Prostate gland (tissue), 2 donors: Measurements from ENCODE around the gene PAPPA. TPM values are rescaled to one million over a fixed set of nuclear protein-coding genes. Genes with fewer than 3 reads are reported as not detected.

ENCODE experiments used
- DNase-seq: peaks from one replicate; pipeline ENCODE4 v3.0.0-alpha.2; 2019; ENCODE audit warnings: low spot score
- H3K27ac ChIP-seq, 2 donors: fragments of 200-600 bp; sonication (generic); 2 replicates each; pipeline ENCODE4 v1.5.1; 2017 to 2019
- H3K27me3 ChIP-seq: fragments of 200-600 bp; sonication (generic); replicated peaks from 2 replicates; pipeline ENCODE4 v1.5.1; 2019; ENCODE audit not compliant: insufficient read depth
- H3K36me3 ChIP-seq, 2 donors: fragments of 200-600 bp; sonication (generic); 1 replicate in 1 of 2; 2 replicates in 1 of 2; pipeline versions ENCODE4 v1.5.1 to v1.8.1; 2017 to 2019
- H3K4me1 ChIP-seq: fragments of 200-600 bp; sonication (generic); replicated peaks from 2 replicates; pipeline ENCODE4 v1.5.1; 2019
- H3K4me3 ChIP-seq, 2 donors: fragments of 200-600 bp; sonication (generic); 2 replicates each; pipeline ENCODE4 v1.5.1; 2017 to 2019
- H3K9me3 ChIP-seq: fragments of 200-600 bp; sonication (generic); 2 replicates; pipeline ENCODE4 v1.5.1; 2017
- POLR2A ChIP-seq: fragments of 450-650 bp; IDR thresholded peaks from one replicate; pipeline ENCODE4 v1.6.1; 2016; ENCODE audit warnings: antibody characterized with exemption, mild to moderate bottlenecking
- POLR2AphosphoS5 ChIP-seq: sonication (generic); formaldehyde crosslinking; IDR thresholded peaks from one replicate; pipeline ENCODE4 v1.6.1; 2017; ENCODE audit warnings: antibody characterized with exemption
- WGBS: methylation state at CpG from one replicate; pipeline ENCODE4 v1.1.5; 2018; 5-methylcytosine and 5-hydroxymethylcytosine counted together
- intact Hi-C: fragments of 100-400 bp; cut with DNase I; formaldehyde crosslinking; loops from one replicate; pipeline ENCODE4 v1.14.2; 2022
- total RNA-seq, 2 donors: library from RNA; depleted of rRNA; stranded (reverse); fragments of >200 nt; gene quantifications; one replicate each; pipeline ENCODE4 v1.1.0, GENCODE V29; 2016
- TF ChIP-seq, protein P1 (sequence below), 4 experiments: fragments of 200-600 bp in 2 of 4; fragments of 450-650 bp in 2 of 4; sonication (generic) in 2 of 4; IDR thresholded peaks; 1 replicate in 3 of 4; 2 replicates in 1 of 4; pipeline ENCODE4 v1.5.1; 2016 to 2019; ENCODE audit warnings: antibody characterized with exemption in 4 of 4, mild to moderate bottlenecking in 2 of 4, moderate library complexity in 2 of 4

Gene PAPPA
- total RNA-seq, 2 donors from 2014 or later: 0.27 to 1.8 TPM

DNA sequence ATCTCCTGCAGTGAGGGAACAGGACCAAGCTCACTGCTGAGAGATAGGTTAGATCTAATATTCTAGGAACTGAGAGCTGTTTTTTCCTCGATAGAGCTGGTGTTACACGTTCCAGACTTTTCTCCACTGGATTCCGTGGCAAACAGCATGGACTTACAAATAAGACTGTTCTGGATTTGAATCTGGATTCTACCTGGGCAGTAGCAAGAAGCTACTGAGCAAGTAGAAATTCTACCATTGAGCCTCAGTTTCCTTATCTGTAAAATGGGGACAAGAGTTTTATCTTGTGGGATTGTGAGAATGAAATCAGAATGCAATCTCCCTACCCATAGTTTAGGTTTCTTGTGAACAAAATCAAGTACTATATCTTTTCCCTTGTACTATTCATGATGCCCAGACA, 294.8 kb downstream of the PAPPA start:
- 83% methylated on average over 3 of the region's 3 CpGs for WGBS
- H3K27ac ChIP-seq: no peak overlapping the region

DNA sequence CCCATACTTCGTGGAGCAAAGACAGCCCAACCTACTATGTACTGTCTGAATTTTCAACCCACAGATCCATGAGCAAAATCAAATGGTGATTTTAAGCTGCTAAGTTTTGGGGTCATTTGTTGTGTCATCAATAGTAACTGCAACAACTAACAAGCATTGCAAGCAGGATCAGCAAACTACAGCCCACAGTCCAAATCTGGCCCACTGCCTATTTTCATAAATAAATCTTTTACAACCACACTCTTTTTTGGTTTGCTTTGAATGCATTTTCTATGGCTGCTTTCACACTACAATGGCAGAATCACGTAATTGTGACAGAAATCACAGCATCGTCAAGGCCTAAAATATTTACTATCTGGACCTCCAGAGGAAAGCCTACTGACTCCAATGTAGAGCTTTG, 296.4 kb downstream of the PAPPA start:
- no peak for TF ChIP-seq POLR2A
- no peak for TF ChIP-seq POLR2AphosphoS5
- TF ChIP-seq, protein P1, sequence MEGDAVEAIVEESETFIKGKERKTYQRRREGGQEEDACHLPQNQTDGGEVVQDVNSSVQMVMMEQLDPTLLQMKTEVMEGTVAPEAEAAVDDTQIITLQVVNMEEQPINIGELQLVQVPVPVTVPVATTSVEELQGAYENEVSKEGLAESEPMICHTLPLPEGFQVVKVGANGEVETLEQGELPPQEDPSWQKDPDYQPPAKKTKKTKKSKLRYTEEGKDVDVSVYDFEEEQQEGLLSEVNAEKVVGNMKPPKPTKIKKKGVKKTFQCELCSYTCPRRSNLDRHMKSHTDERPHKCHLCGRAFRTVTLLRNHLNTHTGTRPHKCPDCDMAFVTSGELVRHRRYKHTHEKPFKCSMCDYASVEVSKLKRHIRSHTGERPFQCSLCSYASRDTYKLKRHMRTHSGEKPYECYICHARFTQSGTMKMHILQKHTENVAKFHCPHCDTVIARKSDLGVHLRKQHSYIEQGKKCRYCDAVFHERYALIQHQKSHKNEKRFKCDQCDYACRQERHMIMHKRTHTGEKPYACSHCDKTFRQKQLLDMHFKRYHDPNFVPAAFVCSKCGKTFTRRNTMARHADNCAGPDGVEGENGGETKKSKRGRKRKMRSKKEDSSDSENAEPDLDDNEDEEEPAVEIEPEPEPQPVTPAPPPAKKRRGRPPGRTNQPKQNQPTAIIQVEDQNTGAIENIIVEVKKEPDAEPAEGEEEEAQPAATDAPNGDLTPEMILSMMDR (IDR thresholded peaks at IDR 0.05): no peak
- 95% methylated on average over 3 of the region's 3 CpGs for WGBS
- H3K4me3 ChIP-seq: no peak overlapping the region
- intact Hi-C loops: no loop called here
- no peaks in the 10 kb centered on the region for H3K36me3 ChIP-seq
- H3K9me3 ChIP-seq: no peaks in the 10 kb centered on the region
- no peaks in the 10 kb centered on the region for H3K27me3 ChIP-seq
- no peak for DNase-seq
- H3K4me1 ChIP-seq: peaks cover 9% of the 10 kb centered on the region
- H3K27ac ChIP-seq: no peak overlapping the region

More for the DNA sequence above, 294.8 kb downstream of the PAPPA start:
- no peak for DNase-seq
- TF ChIP-seq, protein P1 (IDR thresholded peaks at IDR 0.05): no peak
- TF ChIP-seq POLR2AphosphoS5: no peak
- no peak for TF ChIP-seq POLR2A
- no peaks in the 10 kb centered on the region for H3K9me3 ChIP-seq
- peaks cover 9% of the 10 kb centered on the region for H3K4me1 ChIP-seq
- intact Hi-C loops: no loop called here
- H3K36me3 ChIP-seq: no peaks in the 10 kb centered on the region
- H3K4me3 ChIP-seq: no peak overlapping the region
- H3K27me3 ChIP-seq: no peaks in the 10 kb centered on the region

DNA sequence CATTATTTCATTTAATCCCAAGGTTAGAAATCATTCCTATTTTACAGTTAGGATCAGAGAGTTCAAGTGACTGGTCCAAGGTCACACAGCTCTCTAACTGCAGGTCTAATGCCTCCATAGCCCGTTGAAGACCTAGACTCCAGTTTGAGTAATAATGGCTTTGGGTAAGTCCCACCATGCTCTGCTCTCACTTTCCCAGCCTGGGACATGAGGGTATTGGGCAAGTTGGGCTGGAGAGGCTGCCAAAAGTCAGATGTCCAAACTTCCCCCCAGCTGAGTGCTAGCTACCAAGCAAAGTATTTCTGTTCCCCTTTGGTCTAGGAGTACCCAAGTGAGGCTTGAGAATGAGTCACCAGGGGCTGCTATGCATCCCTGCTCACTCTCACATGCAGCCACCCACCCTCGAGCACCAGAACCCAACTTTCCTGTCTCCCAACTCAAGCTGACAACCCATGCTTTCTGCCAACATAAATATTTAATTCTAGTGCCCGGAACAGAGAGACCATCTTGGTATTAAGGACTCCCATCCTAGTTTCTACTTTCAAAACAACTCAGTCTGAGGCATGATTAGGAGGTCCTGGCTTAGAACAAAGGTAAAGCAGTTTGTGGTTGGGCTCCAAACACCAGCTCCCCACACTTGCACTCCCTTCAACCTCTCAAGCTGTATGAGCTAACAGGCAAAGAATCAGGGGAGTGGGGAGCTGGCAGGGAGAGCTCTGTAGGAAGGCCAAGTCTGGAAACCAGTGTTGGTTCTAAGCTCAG, 297.0 kb downstream of the PAPPA start:
- TF ChIP-seq POLR2AphosphoS5: peak; percentile 24
- TF ChIP-seq POLR2A: no peak
- peak; percentile 6 for DNase-seq
- intact Hi-C loops: no loop called here
- WGBS: 37% methylated on average over 3 of the region's 3 CpGs
- no peaks in the 10 kb centered on the region for H3K27me3 ChIP-seq
- no peaks in the 10 kb centered on the region for H3K9me3 ChIP-seq
- H3K36me3 ChIP-seq: no peaks in the 10 kb centered on the region
- peaks cover 9% of the 10 kb centered on the region for H3K4me1 ChIP-seq
- H3K4me3 ChIP-seq: no peak overlapping the region
- H3K27ac ChIP-seq: no peak overlapping the region

DNA sequence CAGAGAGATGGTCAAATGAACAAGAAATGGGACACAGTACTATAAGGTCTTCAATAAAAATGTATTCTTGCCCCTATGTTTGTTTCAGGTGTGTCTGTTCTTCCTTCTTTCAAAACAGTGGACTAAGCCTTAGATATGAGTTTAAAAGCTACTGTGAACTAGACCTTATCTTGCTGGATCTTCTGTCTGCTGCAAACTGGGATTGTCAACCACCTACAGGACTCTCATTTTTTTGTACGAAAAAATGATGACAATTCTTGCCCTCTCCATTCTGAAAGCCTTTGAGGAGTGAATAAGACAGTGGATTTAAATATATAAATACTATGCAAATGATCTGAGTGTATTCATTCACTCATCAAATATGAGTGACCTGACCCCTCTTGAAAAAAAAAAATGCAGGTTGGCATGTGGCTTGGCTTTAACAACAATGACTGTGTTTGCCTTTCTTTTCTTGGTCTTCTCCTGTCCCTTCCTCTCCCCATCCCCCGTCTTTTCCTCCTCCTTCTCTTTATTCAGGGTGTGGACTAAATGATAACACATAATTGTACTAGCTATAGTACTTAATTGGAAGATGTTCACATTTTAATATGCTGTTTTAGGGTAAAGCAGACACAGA, 298.0 kb downstream of the PAPPA start:
- Histone ChIP-seq H3K36me3 (no peaks in the 10 kb centered on the region), H3K27me3 (no peaks in the 10 kb centered on the region), H3K4me3 (no peak overlapping the region), H3K9me3 (no peaks in the 10 kb centered on the region), H3K27ac (no peak overlapping the region), H3K4me1 (peaks cover 9% of the 10 kb centered on the region)
- intact Hi-C loops: no loop called here
- 92% methylated on average over 2 of the region's 2 CpGs for WGBS
- DNase-seq: no peak
- TF ChIP-seq POLR2AphosphoS5: no peak
- no peak for TF ChIP-seq POLR2A
- TF ChIP-seq, protein P1 (IDR thresholded peaks at IDR 0.05): no peak
